NCI-H1436 (cell line): ENCODE results near the gene SLC22A14.
"Not testable (repeated sequence)": the region's sequence is repeated elsewhere in the genome, so short reads cannot be mapped to it uniquely, and the experiment has no call there.

Experiments
- DNase-seq: peaks from one replicate; lab custom pipeline; 2025; lab: John Stamatoyannopoulos, UW

The SLC22A14 gene

DNA sequence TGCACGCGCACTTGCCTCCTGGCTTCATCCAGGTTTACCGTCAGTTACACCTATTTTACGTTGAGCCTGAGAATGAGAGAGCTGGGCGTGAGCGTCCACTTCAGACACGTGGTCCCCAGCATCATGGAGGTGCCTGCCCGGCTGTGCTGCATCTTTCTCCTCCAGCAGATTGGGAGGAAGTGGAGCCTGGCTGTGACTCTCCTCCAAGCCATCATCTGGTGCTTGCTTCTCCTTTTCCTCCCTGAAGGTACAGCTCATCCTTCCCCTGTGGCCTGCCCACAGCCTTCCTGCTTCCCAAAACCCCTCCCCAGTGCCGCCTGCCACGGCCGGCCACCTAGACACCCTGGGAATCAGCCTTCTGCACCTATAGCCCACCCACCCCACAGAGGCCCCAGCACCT is 31.6 kb downstream of the SLC22A14 start:
- no peak for DNase-seq

GRCh38 chr3:38314112-38314763 is 32.1 kb downstream of the SLC22A14 start:
- no peak for DNase-seq

DNA sequence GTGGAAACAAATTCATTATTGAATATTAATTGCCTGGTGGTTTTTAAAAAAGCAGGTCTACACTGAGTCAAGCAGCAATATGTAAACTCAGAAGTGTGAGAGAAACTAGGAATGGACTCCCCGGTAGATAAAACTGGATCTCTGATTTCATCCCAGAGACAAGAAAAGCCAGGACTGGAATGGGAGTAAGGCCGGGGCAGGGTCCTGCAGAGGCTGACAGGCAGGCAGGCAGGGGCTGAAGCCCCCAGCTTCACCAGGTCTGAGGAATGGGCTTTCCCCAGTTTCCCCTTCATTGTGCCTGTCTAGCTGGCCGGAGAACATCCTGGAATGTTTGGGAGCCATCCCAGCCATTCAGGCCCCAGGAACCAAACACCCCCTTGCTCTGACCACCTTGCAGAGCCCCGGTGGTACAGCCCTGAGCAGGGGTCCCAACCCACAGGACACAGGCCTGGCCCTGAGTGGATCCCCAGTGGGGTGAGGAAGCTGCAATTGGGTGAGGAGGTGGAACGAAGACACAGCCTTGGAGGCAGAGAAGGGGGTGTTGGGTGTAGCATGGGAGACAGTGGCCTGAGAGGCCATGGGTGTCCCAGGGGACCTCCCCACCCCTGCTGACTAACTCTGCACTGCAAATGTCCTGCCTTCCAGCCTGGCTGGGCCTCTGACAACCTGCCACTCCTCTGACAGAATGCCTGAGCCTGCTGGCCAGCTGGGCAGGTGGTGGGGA is 32.8 kb downstream of the SLC22A14 start:
- no peak for DNase-seq

DNA sequence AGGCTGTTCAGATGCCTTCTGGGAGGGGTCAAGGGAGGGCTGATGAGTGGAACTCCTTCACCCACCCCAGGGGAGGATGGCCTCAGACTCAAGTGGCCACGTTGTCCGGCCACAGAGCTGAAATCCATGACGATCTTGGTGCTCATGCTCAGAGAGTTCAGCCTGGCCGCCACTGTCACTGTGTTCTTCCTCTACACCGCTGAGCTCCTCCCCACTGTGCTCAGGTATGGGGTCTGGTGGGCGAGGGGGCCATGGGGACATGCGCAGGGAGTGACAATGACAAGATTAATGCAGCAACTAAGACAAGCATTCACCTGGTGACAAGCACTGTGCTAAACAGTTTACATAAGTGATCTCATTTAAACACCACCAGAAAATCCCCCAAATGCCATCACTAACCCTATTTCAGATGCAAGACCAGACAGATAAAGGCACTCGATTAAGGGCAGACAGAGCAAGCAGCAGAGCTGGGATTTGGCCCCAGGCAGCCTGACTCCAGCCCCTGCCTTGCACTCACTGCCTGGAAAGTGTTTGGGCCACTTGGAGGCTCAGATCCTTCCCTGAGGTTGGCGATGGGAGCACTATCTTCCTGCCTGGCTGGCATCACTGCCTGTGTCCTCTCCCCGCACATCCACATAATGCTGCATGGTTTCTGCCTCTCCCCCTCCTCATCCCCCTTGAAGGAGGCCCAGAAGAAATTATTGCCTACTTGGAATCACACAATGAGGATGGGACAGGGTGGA is 33.6 kb downstream of the SLC22A14 start:
- no peak for DNase-seq

- no peak for DNase-seq
Measured at GRCh38 chr3:38316356-38317191, 34.5 kb downstream of the SLC22A14 start.

DNA sequence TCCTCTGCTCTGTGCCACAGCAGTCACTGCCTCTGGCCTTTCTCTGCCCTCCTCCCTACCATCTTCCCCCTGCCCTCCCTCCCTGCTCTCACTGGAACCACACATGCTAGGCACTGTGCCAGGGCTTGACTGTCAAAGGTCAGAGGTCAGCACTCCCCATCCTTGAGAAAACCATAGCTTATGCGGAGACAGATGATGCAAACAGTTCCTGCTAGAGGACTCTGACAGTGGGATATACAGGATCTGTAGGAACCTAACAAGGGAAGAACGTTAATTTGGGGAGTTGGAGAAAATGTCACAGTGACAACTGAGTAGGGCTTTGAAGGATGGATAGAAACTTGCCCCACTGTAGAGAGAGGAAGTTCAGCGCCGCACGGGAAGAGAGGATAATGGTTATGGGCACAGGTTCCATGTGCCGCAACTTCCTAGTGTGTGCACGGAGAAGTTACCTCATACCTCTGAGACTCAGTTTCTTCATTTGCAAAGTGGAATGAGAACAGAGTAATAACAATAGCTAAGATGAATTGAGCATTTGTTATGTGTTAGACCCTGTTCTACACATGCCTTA is 35.2 kb downstream of the SLC22A14 start:
- DNase-seq = no peak

DNA sequence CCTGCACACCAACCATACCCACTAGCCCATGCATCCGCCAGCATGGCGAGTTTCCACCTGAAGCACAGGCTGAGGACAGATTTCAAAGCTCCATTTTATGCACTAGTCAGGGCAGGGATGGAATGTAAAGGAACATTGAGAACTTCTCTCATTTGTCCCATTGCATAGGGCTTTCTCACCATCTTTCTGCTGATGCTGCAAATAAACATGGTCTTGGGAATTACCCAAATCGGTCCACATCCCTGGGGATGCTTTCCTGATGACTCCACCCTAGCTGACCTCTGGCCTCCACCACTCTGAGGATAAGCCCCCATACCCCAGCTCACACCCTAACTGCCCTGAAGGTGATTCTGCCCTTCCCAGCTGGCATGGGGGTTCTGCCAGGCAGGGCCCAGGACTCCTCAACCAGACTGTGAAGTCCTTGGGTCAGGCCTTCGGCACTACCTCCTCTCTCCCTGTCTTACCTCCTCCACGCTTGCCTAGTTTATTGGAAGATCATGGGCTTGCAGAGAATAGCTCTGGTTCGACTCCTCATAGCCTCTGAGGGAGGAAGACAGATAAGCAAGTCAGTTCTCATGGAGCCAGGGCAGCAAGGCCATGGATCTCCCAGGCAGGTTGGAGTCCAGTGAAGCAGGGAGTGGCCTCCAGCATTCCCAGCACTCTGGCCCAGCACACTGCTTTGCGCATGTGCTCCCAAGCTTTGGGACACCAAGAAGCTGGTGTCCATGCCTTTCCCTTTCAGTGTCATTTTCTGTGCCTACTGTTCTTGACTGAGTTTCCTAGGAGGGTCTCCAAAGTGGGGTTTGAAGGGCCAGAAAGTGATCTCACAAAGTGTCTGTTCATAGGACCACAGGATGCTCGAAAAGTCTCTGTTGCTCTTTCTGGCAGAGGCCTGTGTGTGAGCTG is 36.9 kb downstream of the SLC22A14 start:
- DNase-seq = no peak

GRCh38 chr3:38320638-38321037 is 38.5 kb downstream of the SLC22A14 start:
- not testable (repeated sequence) for DNase-seq

GRCh38 chr3:38323060-38323459 is 41.0 kb downstream of the SLC22A14 start:
- no peak for DNase-seq

GRCh38 chr3:38325256-38325655 is 43.2 kb downstream of the SLC22A14 start:
- no peak for DNase-seq

GRCh38 chr3:38327335-38328009 is 45.4 kb downstream of the SLC22A14 start:
- DNase-seq = no peak

DNA sequence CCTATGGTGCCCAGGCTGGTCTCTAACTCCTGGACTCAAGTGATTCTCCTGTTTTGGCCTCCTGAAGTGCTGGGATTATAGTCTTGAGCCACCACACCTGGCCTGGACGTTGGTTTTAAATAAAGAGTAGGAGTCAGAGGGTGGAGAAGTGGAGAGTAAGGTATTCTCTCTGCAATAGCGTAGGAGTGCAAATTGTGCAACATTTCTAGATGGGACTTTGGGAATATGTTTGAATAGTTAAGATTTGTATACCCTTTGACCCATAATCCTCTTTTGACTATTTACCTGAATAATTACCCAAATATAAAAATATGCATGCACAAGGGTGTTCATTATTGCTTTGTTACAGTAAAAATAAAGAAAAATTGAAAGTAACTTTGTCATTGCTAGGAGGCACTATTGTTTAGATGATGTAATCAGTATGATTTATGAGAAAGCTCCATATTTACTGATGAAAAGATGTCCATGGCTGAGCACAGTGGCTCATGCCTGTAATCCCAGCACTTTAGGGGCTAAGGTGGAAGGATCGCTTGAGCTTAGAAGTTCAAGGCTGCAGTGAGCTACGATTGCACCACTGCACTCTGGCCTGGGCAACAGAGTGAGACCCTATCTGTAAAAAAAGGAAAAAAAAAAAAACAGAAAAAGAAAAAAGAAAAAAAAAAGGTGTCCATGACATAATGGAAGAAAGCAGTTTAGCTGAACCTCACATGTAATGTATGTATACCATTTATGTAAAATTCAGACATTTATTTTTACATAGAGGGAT is 49.3 kb downstream of the SLC22A14 start:
- DNase-seq = no peak

DNA sequence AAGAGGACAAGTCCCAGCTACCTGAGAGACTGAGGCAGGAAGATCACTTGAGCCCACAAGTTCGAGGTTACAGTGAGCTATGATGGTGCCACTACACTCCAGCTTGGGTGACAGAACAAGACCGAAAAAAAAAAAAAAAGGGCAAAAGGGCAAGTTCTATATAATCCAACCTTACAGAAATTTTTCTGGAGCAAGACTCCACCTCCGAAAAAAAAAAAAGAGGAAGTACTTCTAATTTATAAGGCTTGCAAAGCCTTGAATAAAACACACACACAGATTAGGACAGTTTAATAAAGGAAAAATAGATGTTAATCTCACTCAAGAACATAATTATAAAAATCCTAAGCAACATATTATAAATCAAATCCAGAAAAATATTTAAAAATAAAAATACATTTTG is 50.1 kb downstream of the SLC22A14 start:
- DNase-seq = no peak

- DNase-seq = no peak
Measured at GRCh38 chr3:38334142-38335055, 52.3 kb downstream of the SLC22A14 start.

GRCh38 chr3:38335263-38335662 is 53.2 kb downstream of the SLC22A14 start:
- no peak for DNase-seq

- DNase-seq = no peak
Measured at GRCh38 chr3:38337703-38338102, 55.6 kb downstream of the SLC22A14 start.

DNA sequence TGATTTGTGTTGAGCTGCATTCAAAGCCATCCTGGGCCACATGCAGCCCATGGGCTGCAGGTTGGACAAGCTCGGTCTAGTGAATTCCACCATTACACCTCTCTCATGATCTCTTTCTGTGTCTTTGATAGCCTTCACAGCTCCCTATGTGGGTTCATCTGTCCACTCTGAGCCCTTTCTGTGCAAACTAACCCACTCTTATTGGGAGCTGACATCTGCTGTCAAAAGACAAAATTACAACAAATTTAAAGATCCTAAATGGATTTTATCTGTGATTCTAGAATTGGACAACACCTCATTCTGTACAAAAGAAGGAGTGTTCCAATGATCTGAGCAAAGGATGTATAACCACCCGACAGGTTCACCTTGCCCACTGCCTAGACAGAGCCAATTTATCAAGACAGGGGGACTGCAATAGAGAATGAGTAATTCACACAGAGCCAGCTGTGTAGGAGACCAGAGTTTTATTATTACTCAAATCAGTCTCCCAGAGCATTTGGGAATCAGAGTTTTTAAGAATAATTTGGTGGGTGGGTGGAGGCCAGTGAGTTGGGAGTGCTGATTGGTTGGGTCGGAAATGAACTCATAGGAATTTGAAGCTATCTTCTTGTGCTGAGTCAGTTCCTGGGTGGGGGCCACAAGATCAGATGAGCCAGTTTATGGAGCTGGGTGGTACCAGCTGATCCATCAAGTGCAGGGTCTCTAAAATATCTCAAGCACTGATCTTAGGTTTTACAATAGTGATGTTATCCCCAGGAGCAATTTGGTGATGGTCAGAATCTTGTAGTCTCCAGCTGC is 61.9 kb downstream of the SLC22A14 start:
- no peak for DNase-seq
